ENCODE measurements around the gene C6orf141. TPM values are rescaled to one million over a fixed set of nuclear protein-coding genes. Genes with fewer than 3 reads are reported as not detected.

C6orf141 gene
- total RNA-seq, 1 experiment from 2014 or later = 31.6 TPM

DNA sequence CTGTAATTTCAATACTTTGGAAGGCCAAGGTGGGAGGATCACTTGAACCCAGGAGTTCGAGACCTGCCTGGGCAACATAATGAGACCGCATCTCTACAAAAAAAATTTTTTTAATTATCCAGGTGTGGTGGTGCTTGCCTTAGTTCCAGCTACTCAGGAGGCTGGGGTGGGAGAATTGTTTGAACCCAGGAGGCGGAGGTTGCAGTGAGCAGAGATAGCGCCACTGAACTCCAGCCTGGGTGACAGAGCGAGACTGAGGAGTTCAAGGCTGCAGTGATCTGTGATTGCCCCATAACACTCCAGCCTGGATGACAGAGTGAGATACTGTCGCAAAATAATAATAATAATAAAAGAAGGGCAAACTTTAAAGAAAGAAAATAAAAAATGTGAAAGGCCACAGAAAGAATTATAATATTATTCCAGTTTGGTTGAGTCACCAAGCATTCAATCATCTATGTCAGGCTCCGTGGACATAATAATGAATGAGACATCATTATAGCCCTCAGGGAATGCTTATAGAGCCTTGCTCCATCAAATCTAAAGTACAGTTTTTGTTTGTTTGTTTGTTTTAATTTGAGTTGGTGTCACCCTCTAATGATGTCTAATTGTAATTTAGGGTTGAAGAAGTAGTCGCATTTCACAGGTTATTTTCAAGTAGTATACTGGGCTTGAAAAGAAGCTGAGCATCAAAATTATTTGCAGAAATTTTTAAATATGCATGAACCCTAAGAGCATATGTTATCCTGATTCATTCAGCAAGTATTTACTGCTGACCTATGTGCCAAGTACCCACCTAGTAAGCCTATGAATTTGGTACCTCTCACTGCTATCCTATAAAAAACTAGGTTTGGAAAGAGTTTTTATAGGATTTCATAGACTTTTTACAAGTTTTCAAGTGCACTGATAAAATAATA, 35.6 kb upstream of the C6orf141 start:
- TF ChIP-seq FOSL1 (IDR thresholded peaks at IDR 0.05; ENCODE audit: low read depth) (no peak), ZFX (IDR thresholded peaks at IDR 0.05) (no peak), CBX3 (IDR thresholded peaks at IDR 0.05; ENCODE audit: low read depth) (no peak), SP1 (IDR thresholded peaks at IDR 0.05; ENCODE audit: low read depth) (no peak), POLR2AphosphoS5 (IDR thresholded peaks at IDR 0.05; ENCODE audit: low read depth, low read length) (no peak), SRF (IDR thresholded peaks at IDR 0.05; ENCODE audit: low read depth) (no peak), YY1 (IDR thresholded peaks at IDR 0.05; ENCODE audit: extremely low read depth, insufficient replicate concordance, low read depth, low read length) (no peak), EZH2phosphoT487 (IDR thresholded peaks at IDR 0.05; ENCODE audit: borderline replicate concordance) (no peak), EZH2 (IDR thresholded peaks at IDR 0.05) (no peak), JUND (IDR thresholded peaks at IDR 0.05) (no peak)
- TF ChIP-seq, protein P1, sequence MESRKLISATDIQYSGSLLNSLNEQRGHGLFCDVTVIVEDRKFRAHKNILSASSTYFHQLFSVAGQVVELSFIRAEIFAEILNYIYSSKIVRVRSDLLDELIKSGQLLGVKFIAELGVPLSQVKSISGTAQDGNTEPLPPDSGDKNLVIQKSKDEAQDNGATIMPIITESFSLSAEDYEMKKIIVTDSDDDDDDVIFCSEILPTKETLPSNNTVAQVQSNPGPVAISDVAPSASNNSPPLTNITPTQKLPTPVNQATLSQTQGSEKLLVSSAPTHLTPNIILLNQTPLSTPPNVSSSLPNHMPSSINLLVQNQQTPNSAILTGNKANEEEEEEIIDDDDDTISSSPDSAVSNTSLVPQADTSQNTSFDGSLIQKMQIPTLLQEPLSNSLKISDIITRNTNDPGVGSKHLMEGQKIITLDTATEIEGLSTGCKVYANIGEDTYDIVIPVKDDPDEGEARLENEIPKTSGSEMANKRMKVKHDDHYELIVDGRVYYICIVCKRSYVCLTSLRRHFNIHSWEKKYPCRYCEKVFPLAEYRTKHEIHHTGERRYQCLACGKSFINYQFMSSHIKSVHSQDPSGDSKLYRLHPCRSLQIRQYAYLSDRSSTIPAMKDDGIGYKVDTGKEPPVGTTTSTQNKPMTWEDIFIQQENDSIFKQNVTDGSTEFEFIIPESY (IDR thresholded peaks at IDR 0.05; ENCODE audit: extremely low read depth, insufficient replicate concordance, low read length) = no peak
- TF ChIP-seq, protein P2, sequence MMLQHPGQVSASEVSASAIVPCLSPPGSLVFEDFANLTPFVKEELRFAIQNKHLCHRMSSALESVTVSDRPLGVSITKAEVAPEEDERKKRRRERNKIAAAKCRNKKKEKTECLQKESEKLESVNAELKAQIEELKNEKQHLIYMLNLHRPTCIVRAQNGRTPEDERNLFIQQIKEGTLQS (IDR thresholded peaks at IDR 0.05) = no peak
- TF ChIP-seq, protein P3, sequence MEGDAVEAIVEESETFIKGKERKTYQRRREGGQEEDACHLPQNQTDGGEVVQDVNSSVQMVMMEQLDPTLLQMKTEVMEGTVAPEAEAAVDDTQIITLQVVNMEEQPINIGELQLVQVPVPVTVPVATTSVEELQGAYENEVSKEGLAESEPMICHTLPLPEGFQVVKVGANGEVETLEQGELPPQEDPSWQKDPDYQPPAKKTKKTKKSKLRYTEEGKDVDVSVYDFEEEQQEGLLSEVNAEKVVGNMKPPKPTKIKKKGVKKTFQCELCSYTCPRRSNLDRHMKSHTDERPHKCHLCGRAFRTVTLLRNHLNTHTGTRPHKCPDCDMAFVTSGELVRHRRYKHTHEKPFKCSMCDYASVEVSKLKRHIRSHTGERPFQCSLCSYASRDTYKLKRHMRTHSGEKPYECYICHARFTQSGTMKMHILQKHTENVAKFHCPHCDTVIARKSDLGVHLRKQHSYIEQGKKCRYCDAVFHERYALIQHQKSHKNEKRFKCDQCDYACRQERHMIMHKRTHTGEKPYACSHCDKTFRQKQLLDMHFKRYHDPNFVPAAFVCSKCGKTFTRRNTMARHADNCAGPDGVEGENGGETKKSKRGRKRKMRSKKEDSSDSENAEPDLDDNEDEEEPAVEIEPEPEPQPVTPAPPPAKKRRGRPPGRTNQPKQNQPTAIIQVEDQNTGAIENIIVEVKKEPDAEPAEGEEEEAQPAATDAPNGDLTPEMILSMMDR (IDR thresholded peaks at IDR 0.05 in 2 of 3, conservative IDR thresholded peaks at IDR 0.05 in 1 of 3; ENCODE audit: borderline replicate concordance in 1 of 3, insufficient read depth in 1 of 3, low read depth in 2 of 3, low read length in 2 of 3) = no peak
- POLR2A ChIA-PET = no interaction called here

More for the DNA sequence above, 35.6 kb upstream of the C6orf141 start:
- no TSS peak for BruUV-seq (replicated peaks)
- Histone ChIP-seq H2AFZ (ENCODE audit: low read depth, low read length, poor library complexity, severe bottlenecking) (no peak overlapping the region), H3K4me1 (ENCODE audit: control insufficient read depth in 1 of 2, insufficient read depth in 2 of 2, low read length in 2 of 2) (no peaks in the 10 kb centered on the region), H3K79me2 (ENCODE audit: insufficient read depth, low read length) (no peaks in the 10 kb centered on the region), H3K4me3 (replicated peaks in 1 of 2; ENCODE audit: low read depth in 1 of 2, low read length in 2 of 2) (no peak overlapping the region), H3K9me2 (ENCODE audit: insufficient read depth) (no peaks in the 10 kb centered on the region), H4K20me1 (ENCODE audit: insufficient read depth) (no peaks in the 10 kb centered on the region), H3K9ac (ENCODE audit: low read length) (no peak overlapping the region), H3K4me2 (ENCODE audit: low read length) (no peak overlapping the region), H3K27me3 (ENCODE audit: insufficient read depth, low read length) (no peaks in the 10 kb centered on the region), H3K36me3 (ENCODE audit: control insufficient read depth in 1 of 2, insufficient read depth in 2 of 2, low read length in 2 of 2) (no peaks in the 10 kb centered on the region), H3K9me3 (ENCODE audit: control insufficient read depth in 1 of 2, insufficient read depth in 1 of 2, low read depth in 1 of 2, low read length in 2 of 2) (no peaks in the 10 kb centered on the region), H3K27ac (ENCODE audit: low read depth, low read length) (no peak overlapping the region)
- ChIA-PET CTCF (no interaction called here), RAD21 (ENCODE audit: low non-redundant PET in 1 of 2, low total read pairs in 2 of 2, uncharacterized antibody in 2 of 2, unreplicated experiment in 2 of 2) (no interaction called here)
- DNase-seq (ENCODE audit: low read depth, low spot score) = no peak
- intact Hi-C loops (cut with micrococcal nuclease) = no loop called here
- no peak for ATAC-seq

Data from HCT116 (cell line).